Activated T-cell treated with anti-CD3 and anti-CD28 coated beads, Interleukin-2, amount 50 U/mL, for 24 hours (primary cell): Measurements from ENCODE around the gene IL12B.
"Not testable (repeated sequence)": the region's sequence is repeated elsewhere in the genome, so short reads cannot be mapped to it uniquely, and the experiment has no call there.

Source experiments
- DNase-seq: peaks from one replicate; pipeline ENCODE4 v3.0.0-alpha.2; 2020
- H3K27ac Mint-ChIP-seq: 2 replicates; pipeline ENCODE4 v1.8.0; 2020; ENCODE audit warnings: mild to moderate bottlenecking, mixed read lengths
- H3K27me3 Mint-ChIP-seq: 2 replicates; pipeline ENCODE4 v1.8.0; 2020; ENCODE audit warnings: mixed read lengths
- H3K36me3 Mint-ChIP-seq: 2 replicates; pipeline ENCODE4 v1.8.0; 2020; ENCODE audit warnings: low read depth, mixed read lengths
- H3K4me1 Mint-ChIP-seq: 2 replicates; pipeline ENCODE4 v1.8.0; 2020; ENCODE audit warnings: low read depth, mixed read lengths
- H3K4me3 Mint-ChIP-seq: 2 replicates; pipeline ENCODE4 v1.8.0; 2020; ENCODE audit warnings: mild to moderate bottlenecking, moderate library complexity, mixed read lengths
- H3K9me3 Mint-ChIP-seq: 2 replicates; pipeline ENCODE4 v1.8.0; 2020; ENCODE audit warnings: mixed read lengths

The IL12B gene

DNA sequence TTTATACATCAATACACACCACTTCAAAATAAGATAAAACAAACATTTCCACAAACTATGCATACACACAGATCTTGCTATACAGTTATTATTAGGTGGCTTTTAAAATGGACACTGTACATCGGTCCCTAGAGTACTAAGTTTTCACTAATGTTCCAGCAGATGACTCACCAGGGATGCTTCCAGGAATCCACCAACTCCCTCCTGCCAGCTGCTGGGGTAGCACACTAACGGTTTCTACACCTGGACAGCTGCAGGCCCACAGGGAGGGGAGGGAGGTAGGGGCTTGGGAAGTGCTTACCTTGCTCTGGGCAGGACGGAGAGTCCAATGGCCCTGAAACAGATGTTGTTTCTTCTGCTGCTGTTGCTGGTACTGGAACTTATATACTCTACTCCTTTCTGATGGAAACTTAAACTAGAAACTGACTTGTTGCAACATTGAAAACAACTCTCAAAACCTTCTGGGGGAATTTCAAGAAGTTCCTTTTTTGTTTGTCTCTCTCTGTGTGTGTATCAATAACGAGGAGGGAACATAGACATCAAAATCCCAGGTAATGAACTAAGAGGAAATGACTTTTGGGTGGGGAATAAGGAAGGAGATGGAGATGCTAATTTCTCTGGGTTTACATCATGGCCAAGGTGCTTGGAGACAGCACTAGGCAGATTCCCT is at the start of gene IL12B:
Gene IL12B, minus strand, starts transcription at position 357 of the 670 bp plus-strand sequence. CDS start 3,705 bp downstream, outside the sequence.
- H3K4me3 Mint-ChIP-seq = peak within 1 kb of the TSS; percentile 67
- peaks cover 18% of the 10 kb centered on the region for H3K4me1 Mint-ChIP-seq
- no peak for DNase-seq
- H3K27ac Mint-ChIP-seq = no peak within 1 kb of the TSS
- peaks cover 13% of the 10 kb centered on the region for H3K27me3 Mint-ChIP-seq
- no peaks in the 10 kb centered on the region for H3K9me3 Mint-ChIP-seq
- no peaks in the 10 kb centered on the region for H3K36me3 Mint-ChIP-seq

DNA sequence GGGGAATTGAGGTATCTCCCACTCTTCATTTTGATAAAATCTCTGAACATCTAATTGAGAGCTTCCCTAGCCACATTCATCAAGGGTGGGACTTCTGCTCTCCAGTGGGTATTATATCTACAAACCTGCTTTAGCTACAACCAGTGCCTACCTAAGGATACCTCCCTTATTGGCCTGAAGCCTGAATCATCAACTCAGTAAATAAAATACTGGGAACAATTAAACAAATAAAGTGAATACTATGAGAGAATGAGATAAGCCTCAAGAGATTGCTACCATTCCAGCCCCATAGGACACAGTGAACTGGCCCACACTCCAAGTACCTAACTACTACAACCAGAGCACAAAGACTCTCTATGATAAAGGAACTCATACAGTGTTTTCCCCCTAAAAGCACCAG is 47.4 kb upstream of the IL12B start:
- H3K36me3 Mint-ChIP-seq = peaks cover 9% of the 10 kb centered on the region
- H3K4me3 Mint-ChIP-seq = no peak overlapping the region
- no peak for DNase-seq
- H3K27ac Mint-ChIP-seq = no peak overlapping the region
- no peaks in the 10 kb centered on the region for H3K27me3 Mint-ChIP-seq
- peaks cover 33% of the 10 kb centered on the region for H3K9me3 Mint-ChIP-seq
- H3K4me1 Mint-ChIP-seq = no peaks in the 10 kb centered on the region

DNA sequence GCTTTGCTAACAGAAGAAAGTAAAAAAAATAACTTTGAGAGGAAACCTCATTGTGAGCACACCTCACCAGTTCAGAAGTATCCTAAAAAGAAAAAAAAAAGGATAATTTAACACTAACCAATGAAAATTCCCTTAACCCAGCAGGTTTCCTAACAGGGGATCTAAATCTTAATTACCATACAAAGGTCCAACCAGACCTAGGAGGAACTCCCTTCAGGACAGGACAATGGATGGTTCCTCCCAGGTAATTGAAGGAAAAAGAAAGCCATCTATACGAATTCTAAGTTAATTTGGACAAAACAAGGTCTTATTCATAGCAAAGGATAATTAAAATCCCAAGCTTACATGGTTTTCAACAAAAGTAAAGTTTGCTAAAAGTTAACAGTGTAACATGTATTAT is 37.6 kb upstream of the IL12B start:
- not testable (repeated sequence) for H3K27me3 Mint-ChIP-seq, H3K27ac Mint-ChIP-seq, H3K4me3 Mint-ChIP-seq, DNase-seq, H3K36me3 Mint-ChIP-seq, H3K9me3 Mint-ChIP-seq, H3K4me1 Mint-ChIP-seq

DNA sequence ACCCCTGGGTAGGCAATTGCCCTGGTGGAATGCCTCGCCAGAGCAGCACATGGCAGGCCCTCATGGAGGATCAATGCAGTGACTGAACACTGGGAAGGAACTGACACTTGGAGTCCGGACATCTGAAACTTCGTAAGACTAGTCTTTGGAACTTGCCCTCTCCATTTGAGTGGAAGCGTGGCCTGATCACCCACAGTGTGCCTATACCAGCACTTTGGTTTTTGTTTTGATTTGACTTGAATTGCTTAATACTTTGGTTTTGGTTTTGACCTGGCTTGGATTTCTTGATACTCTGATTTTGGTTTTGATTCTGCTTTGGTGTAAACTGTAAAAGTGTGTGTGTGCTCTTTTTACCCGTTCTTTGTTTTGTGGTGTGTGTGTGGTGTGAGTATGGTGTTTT is 36.5 kb upstream of the IL12B start:
- H3K9me3 Mint-ChIP-seq, H3K27me3 Mint-ChIP-seq, DNase-seq, H3K4me3 Mint-ChIP-seq, H3K27ac Mint-ChIP-seq, H3K36me3 Mint-ChIP-seq, H3K4me1 Mint-ChIP-seq: not testable (repeated sequence)

DNA sequence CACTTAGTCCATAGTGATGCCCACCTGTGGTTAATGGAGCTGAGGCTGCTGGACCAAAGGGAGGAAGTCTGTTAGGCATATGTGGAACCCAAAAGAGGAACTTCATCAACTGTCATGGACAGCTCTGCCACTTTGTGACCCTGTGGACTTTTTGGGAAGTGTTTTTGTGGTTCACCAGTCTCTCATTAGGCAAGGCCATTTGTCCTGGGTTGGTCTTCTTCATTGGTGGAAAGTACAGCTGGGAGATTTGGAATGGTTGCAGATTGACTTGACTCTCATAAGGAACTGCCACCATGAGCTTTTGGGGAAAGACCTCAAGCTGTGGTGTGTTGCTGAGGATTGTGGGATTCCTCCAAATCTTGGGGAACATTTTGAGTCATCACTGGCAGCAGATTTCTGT is 31.9 kb upstream of the IL12B start:
- Mint-ChIP-seq H3K4me3 (no peak overlapping the region), H3K4me1 (peaks cover 4% of the 10 kb centered on the region), H3K27me3 (peaks cover 5% of the 10 kb centered on the region), H3K36me3 (no peaks in the 10 kb centered on the region), H3K9me3 (no peaks in the 10 kb centered on the region), H3K27ac (no peak overlapping the region)
- no peak for DNase-seq

DNA sequence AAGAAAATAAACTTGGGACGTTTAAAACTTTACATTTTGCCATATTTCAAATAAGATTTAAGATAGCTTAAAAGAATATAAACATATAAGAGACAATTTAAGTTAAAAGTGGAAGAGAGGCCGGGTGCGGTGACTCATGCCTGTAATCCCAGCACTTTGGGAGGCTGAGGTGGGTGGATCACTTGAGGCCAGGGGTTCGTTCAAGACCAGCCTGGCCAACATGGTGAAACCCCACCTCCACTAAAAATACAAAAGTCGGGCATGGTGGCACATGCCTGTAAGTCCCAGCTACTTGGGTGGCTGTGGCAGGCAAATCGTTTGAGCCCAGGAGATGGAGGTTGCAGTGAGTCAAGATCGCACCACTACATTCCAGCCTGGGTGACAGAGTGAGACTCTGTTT is 29.6 kb upstream of the IL12B start:
- DNase-seq, H3K27me3 Mint-ChIP-seq, H3K4me1 Mint-ChIP-seq, H3K36me3 Mint-ChIP-seq, H3K4me3 Mint-ChIP-seq, H3K27ac Mint-ChIP-seq, H3K9me3 Mint-ChIP-seq: not testable (repeated sequence)

DNA sequence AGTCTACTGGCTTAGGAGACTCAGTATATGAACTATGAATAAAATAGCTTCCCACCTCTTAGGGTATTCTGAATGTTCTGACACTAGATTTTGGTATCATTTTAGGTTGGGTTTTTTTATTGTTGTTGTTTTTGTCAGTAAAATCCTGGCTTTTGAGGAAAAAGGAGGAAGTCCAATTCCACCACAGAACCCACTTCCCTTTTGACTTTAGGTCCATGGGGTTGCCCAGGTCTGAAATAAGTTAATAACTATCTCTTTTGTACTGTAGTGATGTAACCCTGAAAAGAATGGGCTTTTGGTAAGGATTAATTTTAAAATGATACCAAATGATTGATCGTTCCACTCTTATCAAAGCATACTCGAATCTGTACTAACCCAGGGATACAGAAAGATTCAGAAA is 29.1 kb upstream of the IL12B start:
- H3K27ac Mint-ChIP-seq = no peak overlapping the region

DNA sequence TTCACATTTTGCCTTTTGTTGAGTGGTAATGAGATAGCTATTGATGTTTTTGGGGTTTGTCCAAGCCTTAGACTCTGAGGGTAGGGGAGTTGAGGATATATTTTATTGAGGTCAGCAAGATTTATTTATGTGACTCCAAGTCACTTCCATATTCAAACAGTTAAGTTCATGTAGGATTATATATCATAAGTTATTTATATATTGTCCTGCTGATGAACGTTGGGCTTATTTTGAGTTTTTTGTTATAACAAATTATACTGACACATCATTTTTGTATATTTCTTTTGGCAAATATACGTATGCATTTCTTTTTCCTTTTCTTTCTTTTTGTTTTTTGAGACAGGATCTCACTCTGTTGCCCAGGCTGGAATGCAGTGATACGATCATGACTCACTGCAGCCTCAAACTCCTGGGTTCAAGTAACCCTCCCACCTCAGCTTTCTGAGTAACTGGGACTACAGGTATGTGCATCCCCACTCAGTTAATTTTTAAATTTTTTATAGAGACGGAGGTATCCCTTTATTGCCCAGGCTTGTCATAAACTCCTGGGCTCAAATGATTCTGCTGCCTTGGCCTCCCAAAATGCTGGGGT is 23.5 kb upstream of the IL12B start:
- Mint-ChIP-seq H3K27me3 (peaks cover 6% of the 10 kb centered on the region), H3K9me3 (no peaks in the 10 kb centered on the region), H3K27ac (no peak overlapping the region), H3K36me3 (no peaks in the 10 kb centered on the region), H3K4me1 (peaks cover 2% of the 10 kb centered on the region), H3K4me3 (no peak overlapping the region)
- no peak for DNase-seq

More for the DNA sequence above, 29.1 kb upstream of the IL12B start:
- H3K36me3 Mint-ChIP-seq = no peaks in the 10 kb centered on the region
- DNase-seq = no peak
- H3K4me1 Mint-ChIP-seq = peaks cover 4% of the 10 kb centered on the region
- peaks cover 6% of the 10 kb centered on the region for H3K27me3 Mint-ChIP-seq
- H3K9me3 Mint-ChIP-seq = no peaks in the 10 kb centered on the region
- no peak overlapping the region for H3K4me3 Mint-ChIP-seq

DNA sequence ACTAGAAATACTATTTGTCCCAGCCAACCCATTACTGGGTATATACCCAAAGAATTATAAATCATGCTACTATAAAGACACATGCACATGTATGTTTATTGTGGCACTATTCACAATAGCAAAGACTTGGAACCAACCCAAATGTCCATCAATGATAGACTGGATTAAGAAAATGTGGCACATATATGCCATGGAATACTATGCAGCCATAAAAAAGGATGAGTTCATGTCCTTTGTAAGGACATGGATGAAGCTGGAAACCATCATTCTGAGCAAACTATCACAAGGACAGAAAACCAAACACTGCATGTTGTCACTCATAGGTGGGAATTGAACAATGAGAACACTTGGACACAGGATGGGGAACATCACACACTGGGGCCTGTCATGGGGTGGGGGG is 20.4 kb upstream of the IL12B start:
- not testable (repeated sequence) for H3K27me3 Mint-ChIP-seq

DNA sequence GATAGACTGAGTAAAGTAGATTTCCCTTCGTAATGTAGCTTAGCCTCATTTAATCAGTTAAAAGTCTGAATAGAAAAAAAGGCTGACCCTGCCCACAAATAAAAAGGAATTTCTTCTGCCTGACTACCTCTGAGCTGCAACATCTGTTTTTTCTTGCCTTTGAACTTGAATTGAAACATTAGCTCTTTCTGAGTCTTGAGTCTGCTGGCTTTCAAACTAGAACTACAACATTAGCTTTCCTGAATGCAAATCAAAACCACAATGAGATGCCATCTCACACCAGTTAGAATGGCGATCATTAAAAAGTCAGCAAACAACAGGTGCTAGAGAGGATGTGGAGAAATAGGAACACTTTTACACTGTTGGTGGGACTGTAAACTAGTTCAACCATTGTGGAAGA is 19.9 kb upstream of the IL12B start:
- not testable (repeated sequence) for H3K4me1 Mint-ChIP-seq, H3K4me3 Mint-ChIP-seq, H3K9me3 Mint-ChIP-seq, H3K27ac Mint-ChIP-seq, H3K36me3 Mint-ChIP-seq, H3K27me3 Mint-ChIP-seq, DNase-seq

More for the DNA sequence above, 20.4 kb upstream of the IL12B start:
- not testable (repeated sequence) for H3K36me3 Mint-ChIP-seq, H3K27ac Mint-ChIP-seq, H3K9me3 Mint-ChIP-seq, H3K4me3 Mint-ChIP-seq, DNase-seq, H3K4me1 Mint-ChIP-seq

DNA sequence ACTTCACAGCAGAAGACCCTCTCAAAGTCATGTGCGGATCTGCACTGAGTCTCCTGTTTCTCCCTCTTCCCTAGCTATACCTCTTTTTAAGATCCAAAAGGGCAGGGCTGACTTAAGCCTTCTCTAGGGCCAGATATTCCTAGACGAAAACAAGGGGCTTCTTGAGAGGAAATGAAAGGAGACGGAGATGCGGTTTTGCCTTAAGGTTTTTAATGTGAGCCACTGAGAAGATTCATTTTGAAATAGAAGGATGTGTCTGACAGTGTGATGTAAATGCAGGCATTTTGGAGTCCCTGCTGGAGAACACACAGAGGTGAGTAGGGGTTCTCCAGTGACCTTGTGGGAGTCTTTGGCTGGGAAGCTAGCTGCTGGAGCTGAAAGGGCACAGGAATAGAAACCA is 15.6 kb upstream of the IL12B start:
- Mint-ChIP-seq H3K36me3 (no peaks in the 10 kb centered on the region), H3K27me3 (no peaks in the 10 kb centered on the region), H3K27ac (no peak overlapping the region), H3K4me1 (peaks cover 28% of the 10 kb centered on the region), H3K4me3 (no peak overlapping the region), H3K9me3 (no peaks in the 10 kb centered on the region)
- DNase-seq = no peak

DNA sequence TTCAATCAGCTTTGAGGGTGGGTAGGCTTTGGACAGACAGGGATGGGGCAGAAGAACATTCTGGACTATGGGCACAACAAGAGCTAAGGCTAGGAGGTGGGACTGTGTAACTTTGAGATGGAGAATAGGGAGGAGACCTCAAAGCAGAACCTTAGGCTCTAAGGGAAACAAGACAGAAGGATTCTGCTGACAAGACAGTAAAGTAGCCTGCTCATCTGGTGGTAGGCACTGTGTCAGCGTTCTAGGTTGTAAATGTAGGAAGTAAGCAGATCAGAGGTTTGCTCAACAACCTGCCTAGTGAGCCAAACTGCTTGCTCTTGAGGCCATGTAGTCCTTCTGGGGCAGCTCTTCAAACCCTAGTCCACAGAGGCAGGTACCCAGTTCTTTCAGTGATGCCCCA is 15.0 kb upstream of the IL12B start:
- Mint-ChIP-seq H3K4me3 (no peak overlapping the region), H3K9me3 (no peaks in the 10 kb centered on the region), H3K27me3 (no peaks in the 10 kb centered on the region), H3K4me1 (peaks cover 34% of the 10 kb centered on the region), H3K27ac (no peak overlapping the region), H3K36me3 (no peaks in the 10 kb centered on the region)
- DNase-seq = no peak

DNA sequence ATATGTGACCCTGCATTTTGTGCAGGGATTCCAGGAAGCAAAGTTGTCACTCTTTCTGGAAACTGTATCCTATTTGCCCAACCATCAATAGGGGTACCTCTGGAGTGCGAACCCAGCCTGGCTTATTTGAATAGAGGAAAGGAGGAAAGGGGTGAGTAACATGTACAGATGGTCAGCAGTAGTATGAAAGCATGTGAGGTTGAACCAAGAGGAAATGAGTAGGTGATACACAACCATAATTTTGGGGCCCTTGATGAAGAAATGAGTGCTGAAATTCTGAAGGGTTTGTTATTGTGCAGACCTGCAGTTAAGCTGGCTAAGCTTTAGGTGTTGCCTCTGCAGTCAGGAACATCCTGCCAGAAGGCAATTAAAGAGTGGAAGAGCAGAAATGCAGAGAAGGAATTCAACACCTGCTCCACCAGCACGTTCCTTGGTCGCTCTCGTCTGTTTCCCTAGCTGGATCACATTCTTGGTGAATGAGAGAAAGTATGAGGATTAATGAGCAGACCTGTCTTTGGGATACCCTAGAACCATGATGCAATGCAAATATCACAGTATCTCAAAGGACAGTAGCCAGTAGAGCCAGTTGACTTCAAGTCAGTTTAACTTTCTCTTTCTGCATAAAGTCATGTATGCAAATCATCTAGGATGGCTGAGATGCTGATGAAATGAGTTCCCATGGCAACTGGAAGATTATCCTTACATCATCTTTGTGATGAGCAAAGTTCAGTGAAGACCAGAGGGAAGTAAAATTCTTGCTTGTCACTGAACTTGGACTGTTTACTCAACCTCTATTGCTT is 13.2 kb upstream of the IL12B start:
- H3K27me3 Mint-ChIP-seq = no peaks in the 10 kb centered on the region
- no peak for DNase-seq
- peaks cover 42% of the 10 kb centered on the region for H3K4me1 Mint-ChIP-seq
- no peak overlapping the region for H3K27ac Mint-ChIP-seq
- H3K9me3 Mint-ChIP-seq = no peaks in the 10 kb centered on the region
- no peak overlapping the region for H3K4me3 Mint-ChIP-seq
- H3K36me3 Mint-ChIP-seq = no peaks in the 10 kb centered on the region

DNA sequence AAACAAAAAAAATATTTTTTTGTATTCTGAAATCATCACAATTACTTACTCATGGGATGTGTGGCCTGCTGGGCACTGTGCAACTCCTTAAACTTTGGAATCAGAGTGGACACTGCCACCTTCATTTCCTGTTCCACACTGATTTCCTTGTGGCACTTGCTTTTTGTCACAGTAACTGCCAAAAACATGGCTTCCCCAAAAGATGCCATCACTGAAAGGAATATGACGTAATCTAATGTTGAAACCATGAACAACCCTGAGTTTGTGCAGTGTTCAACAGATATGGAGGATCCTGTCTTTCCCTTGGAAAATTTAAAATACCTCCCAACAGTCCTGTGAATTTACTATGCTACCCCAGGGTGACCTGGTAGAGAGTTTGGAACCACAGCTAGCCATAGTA is 12.6 kb upstream of the IL12B start:
- Mint-ChIP-seq H3K4me1 (peaks cover 49% of the 10 kb centered on the region), H3K4me3 (no peak overlapping the region), H3K27me3 (no peaks in the 10 kb centered on the region)

DNA sequence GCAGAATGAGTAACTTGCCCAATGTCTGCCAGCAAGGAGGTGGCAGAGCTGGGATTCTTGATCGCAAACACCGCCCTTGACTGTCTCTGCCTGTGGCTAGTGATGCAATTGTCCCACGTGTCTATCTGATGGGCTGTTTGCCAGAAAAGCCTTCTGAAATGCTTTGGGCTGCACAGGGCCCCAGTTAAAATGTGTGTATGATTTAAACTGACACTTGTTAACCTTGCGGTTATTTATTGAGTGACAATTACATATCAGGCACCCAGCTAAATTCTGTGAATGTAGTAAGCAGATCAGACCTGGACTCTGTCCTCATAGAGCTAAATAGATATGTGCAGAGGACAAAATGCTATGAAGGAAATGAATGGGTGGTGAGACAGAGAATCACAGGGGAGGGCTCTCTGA is 11.6 kb upstream of the IL12B start:
- Mint-ChIP-seq H3K4me1 (peaks cover 58% of the 10 kb centered on the region), H3K27me3 (no peaks in the 10 kb centered on the region), H3K36me3 (no peaks in the 10 kb centered on the region), H3K27ac (no peak overlapping the region), H3K9me3 (no peaks in the 10 kb centered on the region), H3K4me3 (no peak overlapping the region)
- peak; percentile 42 for DNase-seq

More for the DNA sequence above, 12.6 kb upstream of the IL12B start:
- DNase-seq = no peak
- Mint-ChIP-seq H3K27ac (no peak overlapping the region), H3K36me3 (no peaks in the 10 kb centered on the region), H3K9me3 (no peaks in the 10 kb centered on the region)
